OCI-LY7 (cell line): Measurements from ENCODE around the gene ARRDC5. TPM values are rescaled to one million over a fixed set of nuclear protein-coding genes. Genes with fewer than 3 reads are reported as not detected.

Experiments
- BruUV-seq: library from RNA; stranded (reverse); fragments of 400-500 nt; replicated peaks from 2 replicates; lab custom pipeline; 2021; lab: Mats Ljungman, UMichigan
- CTCF ChIA-PET: fragments of 300-600 bp; sonication (Branson Sonifier 250); formaldehyde crosslinking; loops from one replicate; lab custom pipeline; 2022; ENCODE audit warnings: antibody characterized with exemption; ENCODE audit not compliant: unreplicated experiment; lab: Charles Lee
- POLR2A ChIA-PET: fragments of 300-600 bp; sonication (Branson Sonifier 250); formaldehyde crosslinking; loops from one replicate; lab custom pipeline; 2022; ENCODE audit warnings: antibody characterized with exemption; lab: Charles Lee
- DNase-seq: peaks from one replicate; pipeline ENCODE4 v3.0.0-alpha.2; 2015; ENCODE audit warnings: low spot score
- H2AFZ ChIP-seq: fragments of 200-600 bp; sonication (generic), shearing (Covaris generic); 2 replicates; pipeline ENCODE4 v1.6.1; 2014; ENCODE audit warnings: mild to moderate bottlenecking, antibody characterized with exemption, low read length, moderate library complexity
- H3K27ac ChIP-seq: fragments of 200-600 bp; sonication (generic); 2 replicates; pipeline ENCODE4 v1.5.1; 2014; ENCODE audit warnings: mixed run types, low read depth, mild to moderate bottlenecking, moderate library complexity, low read length, inconsistent platforms; ENCODE audit not compliant: poor library complexity, severe bottlenecking
- H3K36me3 ChIP-seq: fragments of 200-600 bp; sonication (generic); 2 replicates; pipeline ENCODE4 v1.6.1; 2014; ENCODE audit warnings: mild to moderate bottlenecking, antibody characterized with exemption, low read length, moderate library complexity, mixed read lengths; ENCODE audit not compliant: insufficient read depth
- H3K4me1 ChIP-seq: fragments of 200-600 bp; sonication (generic); 2 replicates; pipeline ENCODE4 v1.5.1; 2014; ENCODE audit warnings: mild to moderate bottlenecking, low read length; ENCODE audit not compliant: insufficient read depth, poor library complexity, severe bottlenecking
- H3K4me2 ChIP-seq: fragments of 200-600 bp; sonication (generic); 2 replicates; pipeline ENCODE4 v1.6.1; 2014; ENCODE audit warnings: mild to moderate bottlenecking, low read length
- H3K4me3 ChIP-seq: fragments of 200-600 bp; sonication (generic); 2 replicates; pipeline ENCODE4 v1.5.1; 2014; ENCODE audit warnings: mild to moderate bottlenecking, low read depth, low read length; ENCODE audit not compliant: poor library complexity, severe bottlenecking
- H3K79me2 ChIP-seq: fragments of 200-600 bp; sonication (generic); 2 replicates; pipeline ENCODE4 v1.6.1; 2016; ENCODE audit warnings: low read depth, mild to moderate bottlenecking, low read length, moderate library complexity, mixed read lengths; ENCODE audit not compliant: insufficient read depth
- H3K9me2 ChIP-seq: fragments of 200-600 bp; sonication (generic); 2 replicates; pipeline ENCODE4 v1.6.1; 2016; ENCODE audit warnings: mild to moderate bottlenecking, low read length, mixed read lengths; ENCODE audit not compliant: insufficient read depth
- H3K9me3 ChIP-seq: fragments of 200-600 bp; sonication (generic); 2 replicates; pipeline ENCODE4 v1.6.1; 2014; ENCODE audit warnings: mild to moderate bottlenecking, mixed run types, low read length, mixed read lengths
- H4K20me1 ChIP-seq: fragments of 200-600 bp; sonication (generic); 2 replicates; pipeline ENCODE4 v1.6.1; 2014; ENCODE audit warnings: mild to moderate bottlenecking, antibody characterized with exemption, low read length, moderate library complexity, mixed read lengths; ENCODE audit not compliant: insufficient read depth
- EZH2phosphoT487 ChIP-seq: fragments of 200-600 bp; sonication (generic); IDR thresholded peaks from 2 replicates; pipeline ENCODE4 v1.6.1; 2018; ENCODE audit warnings: low read depth, borderline replicate concordance, mild to moderate bottlenecking, mixed run types, antibody characterized with exemption, low read length, moderate library complexity, mixed read lengths
- intact Hi-C: fragments of 100-400 bp; cut with micrococcal nuclease; formaldehyde crosslinking; loops from one replicate; pipeline ENCODE4 v1.10.0; 2022; ENCODE audit not compliant: unreplicated experiment
- total RNA-seq, 2 experiments: library from RNA; depleted of rRNA in 1 of 2; stranded (reverse); fragments of >200 nt in 1 of 2; shearing (Covaris generic) in 1 of 2; gene quantifications; 2 replicates each; pipeline ENCODE4 v1.2.3, GENCODE V29; 2014 to 2022
- TF ChIP-seq, protein P1 (sequence below): fragments of 200-600 bp; sonication (generic); conservative IDR thresholded peaks from 2 replicates; pipeline ENCODE4 v1.5.1; 2014; ENCODE audit warnings: mild to moderate bottlenecking, antibody characterized with exemption, low read length, moderate library complexity, mixed read lengths

Gene ARRDC5
- total RNA-seq, 2 experiments from 2014 or later: not detected

- H3K4me2 ChIP-seq: no peak overlapping the region
- peaks cover 98% of the 10 kb centered on the region for H3K36me3 ChIP-seq
- H3K79me2 ChIP-seq: peaks cover 26% of the 10 kb centered on the region; the same call in 1 of the 2 replicates
- H3K4me1 ChIP-seq: no peaks in the 10 kb centered on the region
- intact Hi-C loops: no loop called here
- TF ChIP-seq, protein P1, sequence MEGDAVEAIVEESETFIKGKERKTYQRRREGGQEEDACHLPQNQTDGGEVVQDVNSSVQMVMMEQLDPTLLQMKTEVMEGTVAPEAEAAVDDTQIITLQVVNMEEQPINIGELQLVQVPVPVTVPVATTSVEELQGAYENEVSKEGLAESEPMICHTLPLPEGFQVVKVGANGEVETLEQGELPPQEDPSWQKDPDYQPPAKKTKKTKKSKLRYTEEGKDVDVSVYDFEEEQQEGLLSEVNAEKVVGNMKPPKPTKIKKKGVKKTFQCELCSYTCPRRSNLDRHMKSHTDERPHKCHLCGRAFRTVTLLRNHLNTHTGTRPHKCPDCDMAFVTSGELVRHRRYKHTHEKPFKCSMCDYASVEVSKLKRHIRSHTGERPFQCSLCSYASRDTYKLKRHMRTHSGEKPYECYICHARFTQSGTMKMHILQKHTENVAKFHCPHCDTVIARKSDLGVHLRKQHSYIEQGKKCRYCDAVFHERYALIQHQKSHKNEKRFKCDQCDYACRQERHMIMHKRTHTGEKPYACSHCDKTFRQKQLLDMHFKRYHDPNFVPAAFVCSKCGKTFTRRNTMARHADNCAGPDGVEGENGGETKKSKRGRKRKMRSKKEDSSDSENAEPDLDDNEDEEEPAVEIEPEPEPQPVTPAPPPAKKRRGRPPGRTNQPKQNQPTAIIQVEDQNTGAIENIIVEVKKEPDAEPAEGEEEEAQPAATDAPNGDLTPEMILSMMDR: no peak
- TF ChIP-seq EZH2phosphoT487: no peak
- no peaks in the 10 kb centered on the region for H3K9me2 ChIP-seq
- ChIA-PET POLR2A (no interaction called here), CTCF (no interaction called here)
- no peak for DNase-seq
- no peak overlapping the region for H3K4me3 ChIP-seq
- no peaks in the 10 kb centered on the region for H3K9me3 ChIP-seq
- BruUV-seq: no TSS peak
- no peak overlapping the region for H3K27ac ChIP-seq
- no peak overlapping the region for H2AFZ ChIP-seq
- peaks cover 5% of the 10 kb centered on the region for H4K20me1 ChIP-seq
Measured at GRCh38 chr19:4935444-4935843, 32.7 kb upstream of the ARRDC5 start.

DNA sequence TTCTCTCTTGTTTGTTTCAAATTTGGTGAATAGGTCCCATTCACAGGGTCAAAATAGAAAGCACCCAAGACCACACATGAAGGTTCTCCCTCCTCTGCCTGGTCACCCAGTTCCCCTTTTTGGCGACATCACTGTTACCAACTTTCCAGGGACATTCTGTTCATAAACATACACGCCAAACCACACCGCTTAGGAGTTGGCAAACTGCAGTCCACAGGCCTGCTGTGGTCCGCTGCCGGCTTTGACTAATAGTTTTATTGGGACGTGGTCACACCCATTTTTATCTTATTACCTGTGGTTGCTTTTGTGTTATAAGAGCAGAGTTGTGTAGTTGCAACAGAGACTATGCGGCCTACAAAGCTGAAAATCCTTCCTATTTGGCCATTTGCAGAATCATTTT is 30.8 kb upstream of the ARRDC5 start:
- intact Hi-C loops: no loop called here
- BruUV-seq: no TSS peak
- no peak overlapping the region for H3K4me2 ChIP-seq
- no peak overlapping the region for H2AFZ ChIP-seq
- H3K27ac ChIP-seq: no peak overlapping the region
- ChIA-PET POLR2A (no interaction called here), CTCF (no interaction called here)
- peaks cover 10% of the 10 kb centered on the region for H4K20me1 ChIP-seq
- H3K9me3 ChIP-seq: no peaks in the 10 kb centered on the region
- DNase-seq: no peak
- peaks cover 98% of the 10 kb centered on the region for H3K36me3 ChIP-seq
- TF ChIP-seq, protein P1: no peak
- no peak for TF ChIP-seq EZH2phosphoT487
- no peaks in the 10 kb centered on the region for H3K4me1 ChIP-seq
- no peaks in the 10 kb centered on the region for H3K9me2 ChIP-seq
- H3K79me2 ChIP-seq: peaks cover 25% of the 10 kb centered on the region; the same call in 1 of the 2 replicates
- no peak overlapping the region for H3K4me3 ChIP-seq

GRCh38 chr19:4932711-4933110 is 30.0 kb upstream of the ARRDC5 start:
- Histone ChIP-seq H3K4me2 (no peak overlapping the region), H3K9me3 (no peaks in the 10 kb centered on the region), H3K27ac (no peak overlapping the region), H2AFZ (no peak overlapping the region), H3K4me3 (no peak overlapping the region), H3K4me1 (no peaks in the 10 kb centered on the region), H3K36me3 (peaks cover 98% of the 10 kb centered on the region), H3K79me2 (peaks cover 24% of the 10 kb centered on the region), H4K20me1 (peaks cover 7% of the 10 kb centered on the region; the same call in 1 of the 2 replicates), H3K9me2 (no peaks in the 10 kb centered on the region)
- intact Hi-C loops: no loop called here
- no peak for TF ChIP-seq EZH2phosphoT487
- TF ChIP-seq, protein P1: no peak
- ChIA-PET POLR2A (no interaction called here), CTCF (no interaction called here)
- no TSS peak for BruUV-seq
- DNase-seq: no peak
